ENCODE measurements around the gene KCNJ10.

GRCh38 chr1:160078512-160079195 lies 8.7 kb upstream of the KCNJ10 start:
- TF ChIP-seq CTCF (conservative IDR thresholded peaks at IDR 0.05 in 1 of 2, IDR thresholded peaks at IDR 0.05 in 1 of 2; ENCODE audit: extremely low read depth in 1 of 2, insufficient read depth in 1 of 2, low read depth in 1 of 2, low read length in 2 of 2): peak; percentile 90 to 95
- TF ChIP-seq EZH2 (IDR thresholded peaks at IDR 0.05; ENCODE audit: borderline replicate concordance, low read length): no peak
